Mesenchymal stem cell (in vitro differentiated cells and primary cell): ENCODE measurements around the gene NSMCE1.

Experiments
- DNase-seq: peaks from one replicate; pipeline ENCODE4 v3.0.0-alpha.2; 2013
- H2AFZ ChIP-seq: one replicate; pipeline ENCODE4 v1.6.1; 2013; ENCODE audit warnings: low read depth, mild to moderate bottlenecking, control low read depth, inconsistent platforms, low read length, moderate library complexity
- H2AK5ac ChIP-seq: 2 replicates; pipeline ENCODE4 v1.6.1; 2013; ENCODE audit warnings: low read length, moderate library complexity, mild to moderate bottlenecking, inconsistent platforms; ENCODE audit not compliant: severe bottlenecking
- H2BK120ac ChIP-seq: one replicate; pipeline ENCODE4 v1.6.1; 2013; ENCODE audit warnings: low read depth, mild to moderate bottlenecking, inconsistent platforms, low read length, moderate library complexity
- H2BK12ac ChIP-seq, 2 experiments: one replicate each; pipeline ENCODE4 v1.6.1; 2013; ENCODE audit warnings: inconsistent platforms in 2 of 2, low read length in 2 of 2, mild to moderate bottlenecking in 2 of 2, moderate library complexity in 2 of 2, control low read depth in 1 of 2
- H2BK15ac ChIP-seq: one replicate; pipeline ENCODE4 v1.6.1; 2013; ENCODE audit warnings: mild to moderate bottlenecking, low read depth, inconsistent platforms; ENCODE audit not compliant: poor library complexity, severe bottlenecking
- H2BK5ac ChIP-seq: 2 replicates; pipeline ENCODE4 v1.6.1; 2013; ENCODE audit warnings: low read depth, mild to moderate bottlenecking, low read length, control low read depth, inconsistent platforms; ENCODE audit not compliant: poor library complexity, severe bottlenecking
- H3K14ac ChIP-seq, 2 experiments: one replicate each; pipeline ENCODE4 v1.6.1; 2013; ENCODE audit warnings: inconsistent platforms in 2 of 2, low read length in 2 of 2, control low read depth in 1 of 2, mild to moderate bottlenecking in 1 of 2, moderate library complexity in 1 of 2
- H3K18ac ChIP-seq, 2 experiments: one replicate each; pipeline ENCODE4 v1.6.1; 2013; ENCODE audit warnings: inconsistent platforms in 2 of 2, low read length in 2 of 2, control low read depth in 1 of 2, low read depth in 1 of 2, mild to moderate bottlenecking in 1 of 2
- H3K23ac ChIP-seq, 2 experiments: one replicate each; pipeline ENCODE4 v1.6.1; 2013; ENCODE audit warnings: inconsistent platforms in 2 of 2, low read length in 2 of 2, mild to moderate bottlenecking in 2 of 2, moderate library complexity in 2 of 2, control low read depth in 1 of 2
- H3K27ac ChIP-seq: 2 replicates; pipeline ENCODE4 v1.5.1; 2013; ENCODE audit warnings: mild to moderate bottlenecking, moderate library complexity, low read length, control low read depth, inconsistent platforms; ENCODE audit not compliant: poor library complexity, severe bottlenecking
- H3K27me3 ChIP-seq, 2 experiments: 2 replicates each; pipeline versions ENCODE4 v1.6.1 to v1.7.0; 2013; ENCODE audit warnings: low read length in 2 of 2, mild to moderate bottlenecking in 2 of 2, moderate library complexity in 2 of 2, control low read depth in 1 of 2, inconsistent platforms in 1 of 2; ENCODE audit not compliant: control insufficient read depth in 1 of 2, insufficient read depth in 1 of 2
- H3K36me3 ChIP-seq, 2 experiments: 2 replicates each; pipeline versions ENCODE4 v1.6.1 to v1.7.0; 2013; ENCODE audit warnings: low read length in 2 of 2, control low read depth in 1 of 2, inconsistent platforms in 1 of 2, low read depth in 1 of 2, mild to moderate bottlenecking in 1 of 2; ENCODE audit not compliant: insufficient read depth in 2 of 2, control insufficient read depth in 1 of 2
- H3K4ac ChIP-seq, 2 experiments: one replicate each; pipeline ENCODE4 v1.6.1; 2013; ENCODE audit warnings: inconsistent platforms in 2 of 2, low read length in 2 of 2, mild to moderate bottlenecking in 2 of 2, moderate library complexity in 2 of 2, control low read depth in 1 of 2, low read depth in 1 of 2
- H3K4me1 ChIP-seq: 2 replicates; pipeline ENCODE4 v1.6.1; 2013; ENCODE audit warnings: low read depth, low read length, control low read depth; ENCODE audit not compliant: control insufficient read depth, insufficient read depth
- H3K4me2 ChIP-seq: 2 replicates; pipeline ENCODE4 v1.6.1; 2013; ENCODE audit warnings: low read length, mild to moderate bottlenecking, inconsistent platforms; ENCODE audit not compliant: poor library complexity, severe bottlenecking
- H3K4me3 ChIP-seq, 2 experiments: 2 replicates each; pipeline versions ENCODE4 v1.5.1 to v1.7.0; 2013; ENCODE audit warnings: low read length in 2 of 2, mild to moderate bottlenecking in 2 of 2, control low read depth in 1 of 2, low read depth in 1 of 2; ENCODE audit not compliant: insufficient read depth in 1 of 2
- H3K79me1 ChIP-seq: replicated peaks from 2 replicates; pipeline ENCODE4 v1.6.1; 2013; ENCODE audit warnings: mild to moderate bottlenecking, control low read depth, low read length, inconsistent platforms; ENCODE audit not compliant: poor library complexity, severe bottlenecking
- H3K9ac ChIP-seq: 2 replicates; pipeline ENCODE4 v1.7.0; 2013; ENCODE audit warnings: mild to moderate bottlenecking, low read length, moderate library complexity
- H3K9me3 ChIP-seq: 2 replicates; pipeline ENCODE4 v1.7.0; 2013; ENCODE audit warnings: mild to moderate bottlenecking, low read length; ENCODE audit not compliant: control insufficient read depth
- H4K8ac ChIP-seq: one replicate; pipeline ENCODE4 v1.6.1; 2013; ENCODE audit warnings: inconsistent platforms, mild to moderate bottlenecking, low read length, moderate library complexity
- H4K91ac ChIP-seq: one replicate; pipeline ENCODE4 v1.6.1; 2013; ENCODE audit warnings: mild to moderate bottlenecking, low read length, inconsistent platforms
- WGBS: methylation state at CpG from one replicate; pipeline ENCODE4 v1.1.7; 2013; ENCODE audit warnings: mixed read lengths; 5-methylcytosine and 5-hydroxymethylcytosine counted together

NSMCE1 gene

GRCh38 chr16:27229891-27230470 is 38.6 kb downstream of the NSMCE1 start:
- H3K9ac ChIP-seq = no peak overlapping the region
- H2BK12ac ChIP-seq = no peak overlapping the region
- H2AK5ac ChIP-seq = no peak overlapping the region
- peaks cover 2% of the 10 kb centered on the region for H3K4me1 ChIP-seq
- H3K27me3 ChIP-seq = no peaks in the 10 kb centered on the region
- H3K18ac ChIP-seq = no peak overlapping the region
- no peak overlapping the region for H3K4ac ChIP-seq
- peaks cover 16% of the 10 kb centered on the region for H3K79me1 ChIP-seq
- H2BK15ac ChIP-seq = no peak overlapping the region
- no peak overlapping the region for H2BK120ac ChIP-seq
- no peak overlapping the region for H2AFZ ChIP-seq
- no peak overlapping the region for H3K14ac ChIP-seq
- no peak overlapping the region for H3K4me3 ChIP-seq
- no peak overlapping the region for H3K4me2 ChIP-seq
- peaks cover 49 to 76% of the 10 kb centered on the region in 2 experiments for H3K36me3 ChIP-seq
- no peak overlapping the region for H4K8ac ChIP-seq
- H2BK5ac ChIP-seq = no peak overlapping the region
- no peaks in the 10 kb centered on the region for H3K9me3 ChIP-seq
- H3K27ac ChIP-seq = no peak overlapping the region
- H3K23ac ChIP-seq = no peak overlapping the region
- no peak overlapping the region for H4K91ac ChIP-seq
- 98% methylated on average over 18 of the region's 18 CpGs for WGBS
- DNase-seq = no peak

GRCh38 chr16:27228621-27229501 is 39.7 kb downstream of the NSMCE1 start:
- DNase-seq = no peak
- 83% methylated on average over 21 of the region's 21 CpGs for WGBS
- H2BK12ac ChIP-seq = no peak overlapping the region
- H3K18ac ChIP-seq = no peak overlapping the region
- H2AK5ac ChIP-seq = no peak overlapping the region
- peaks cover 2% of the 10 kb centered on the region for H3K4me1 ChIP-seq
- H3K23ac ChIP-seq = no peak overlapping the region
- H2BK120ac ChIP-seq = no peak overlapping the region
- H3K4me3 ChIP-seq = no peak overlapping the region
- H2BK5ac ChIP-seq = no peak overlapping the region
- H3K4ac ChIP-seq = no peak overlapping the region
- no peaks in the 10 kb centered on the region for H3K9me3 ChIP-seq
- no peak overlapping the region for H3K27ac ChIP-seq
- no peak overlapping the region for H3K4me2 ChIP-seq
- no peak overlapping the region for H3K9ac ChIP-seq
- no peak overlapping the region for H4K91ac ChIP-seq
- no peak overlapping the region for H2AFZ ChIP-seq
- no peaks in the 10 kb centered on the region for H3K27me3 ChIP-seq
- H2BK15ac ChIP-seq = no peak overlapping the region
- no peak overlapping the region for H4K8ac ChIP-seq
- H3K79me1 ChIP-seq = peaks cover 13% of the 10 kb centered on the region
- H3K14ac ChIP-seq = no peak overlapping the region
- peaks cover 56 to 83% of the 10 kb centered on the region in 2 experiments for H3K36me3 ChIP-seq

DNA sequence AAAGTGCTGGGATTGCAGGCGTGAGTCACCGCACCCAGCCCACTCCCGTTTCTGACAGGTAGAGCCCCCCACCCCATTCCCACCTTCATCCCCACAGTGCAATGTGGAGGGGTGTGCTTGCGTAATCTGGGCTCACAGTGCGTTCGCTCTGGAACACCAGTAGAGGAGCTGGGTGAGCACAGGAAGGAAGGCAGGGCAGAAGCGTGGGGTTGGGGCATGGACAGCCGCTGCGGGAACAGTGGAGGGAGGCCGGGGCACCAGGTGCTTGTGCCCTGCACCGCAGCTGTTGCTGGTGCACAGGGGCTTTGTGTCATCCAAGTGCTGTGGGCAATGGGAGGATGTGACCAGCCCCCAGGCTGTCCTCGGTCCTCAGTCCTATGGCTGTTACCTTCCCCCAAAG is 40.5 kb downstream of the NSMCE1 start:
- H2AK5ac ChIP-seq = no peak overlapping the region
- no peak overlapping the region for H3K27ac ChIP-seq
- no peak overlapping the region for H3K18ac ChIP-seq
- no peaks in the 10 kb centered on the region for H3K27me3 ChIP-seq
- DNase-seq = no peak
- no peak overlapping the region for H4K8ac ChIP-seq
- no peak overlapping the region for H2BK120ac ChIP-seq
- no peak overlapping the region for H3K14ac ChIP-seq
- no peaks in the 10 kb centered on the region for H3K9me3 ChIP-seq
- no peak overlapping the region for H2BK15ac ChIP-seq
- peaks cover 13% of the 10 kb centered on the region for H3K79me1 ChIP-seq
- no peak overlapping the region for H2BK5ac ChIP-seq
- no peak overlapping the region for H3K4me3 ChIP-seq
- H3K23ac ChIP-seq = no peak overlapping the region
- H3K36me3 ChIP-seq = peaks cover 51 to 87% of the 10 kb centered on the region in 2 experiments
- no peak overlapping the region for H2BK12ac ChIP-seq
- no peak overlapping the region for H2AFZ ChIP-seq
- H3K4me2 ChIP-seq = no peak overlapping the region
- no peak overlapping the region for H4K91ac ChIP-seq
- 96% methylated on average over 8 of the region's 12 CpGs for WGBS
- no peak overlapping the region for H3K4ac ChIP-seq
- no peak overlapping the region for H3K9ac ChIP-seq
- peaks cover 2% of the 10 kb centered on the region for H3K4me1 ChIP-seq

DNA sequence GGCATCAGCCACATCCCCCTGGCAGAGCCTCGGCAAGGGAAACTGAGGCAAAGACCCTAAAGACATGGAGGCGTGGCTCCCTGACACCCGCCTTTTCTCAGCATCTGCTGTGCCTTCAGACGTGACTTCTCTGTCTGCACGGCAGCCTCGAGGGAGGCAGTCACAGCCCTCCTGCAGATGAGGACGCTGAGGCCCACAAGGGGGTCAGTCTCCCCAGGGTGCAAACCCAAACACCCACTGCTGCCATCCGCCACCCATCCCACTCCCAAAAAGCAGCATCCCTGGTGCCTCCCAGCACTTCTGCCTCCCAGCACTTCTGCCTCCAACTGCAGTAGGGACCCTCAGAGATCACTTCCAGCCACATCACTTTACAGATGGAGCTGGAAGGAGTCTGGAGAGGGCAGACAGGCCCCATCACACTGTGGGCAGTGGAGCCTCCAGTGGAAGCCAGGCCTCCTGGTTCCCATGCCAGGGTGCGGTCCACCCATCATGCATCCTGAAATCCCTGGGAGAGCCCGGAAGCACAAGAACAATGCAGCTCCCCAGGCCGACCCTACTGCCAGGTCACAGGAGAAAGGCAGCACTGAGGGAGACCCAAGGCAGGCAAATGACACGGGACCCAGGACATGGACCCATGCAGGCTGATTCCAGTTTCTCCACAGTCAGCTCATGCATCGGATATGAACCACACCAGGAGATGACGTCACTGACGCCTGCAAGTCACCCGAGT is 41.4 kb downstream of the NSMCE1 start:
- Histone ChIP-seq H2BK15ac (no peak overlapping the region), H3K4ac (no peak overlapping the region), H3K9me3 (no peaks in the 10 kb centered on the region), H2AFZ (no peak overlapping the region), H2BK120ac (no peak overlapping the region), H2BK5ac (no peak overlapping the region), H3K27ac (no peak overlapping the region), H4K8ac (no peak overlapping the region), H3K9ac (no peak overlapping the region), H3K14ac (no peak overlapping the region), H4K91ac (no peak overlapping the region), H2BK12ac (no peak overlapping the region), H3K4me1 (peaks cover 10% of the 10 kb centered on the region), H3K36me3 (peaks cover 42 to 84% of the 10 kb centered on the region in 2 experiments), H3K4me2 (no peak overlapping the region), H3K27me3 (no peaks in the 10 kb centered on the region), H3K79me1 (peaks cover 12% of the 10 kb centered on the region), H2AK5ac (no peak overlapping the region), H3K18ac (no peak overlapping the region), H3K23ac (no peak overlapping the region), H3K4me3 (no peak overlapping the region)
- WGBS = 94% methylated on average over 16 of the region's 16 CpGs
- DNase-seq = no peak
